HepG2 (cell line): ENCODE measurements around the gene PPFIA4.

Experiments
- CTCF ChIP-seq: sonication (generic); formaldehyde crosslinking; IDR thresholded peaks from 2 replicates; pipeline ENCODE4 v1.5.0; 2020; ENCODE audit warnings: mild to moderate bottlenecking, missing genetic modification reagents, moderate library complexity
- NR2C2 ChIP-seq: sonication (generic); formaldehyde crosslinking; IDR thresholded peaks from 2 replicates; pipeline ENCODE4 v1.4.0; 2020; ENCODE audit warnings: missing genetic modification reagents, mild to moderate bottlenecking, moderate library complexity, borderline replicate concordance
- SUZ12 ChIP-seq: fragments of 150-350 bp; IDR thresholded peaks from 2 replicates; pipeline ENCODE4 v1.6.1; 2014; ENCODE audit warnings: low read depth, low read length
- USF2 ChIP-seq, 2 experiments: sonication (generic) in 1 of 2; formaldehyde crosslinking in 1 of 2; IDR thresholded peaks; 2 replicates each; pipeline versions ENCODE4 v1.5.1 to v1.6.1; 2011 to 2020; ENCODE audit warnings: borderline replicate concordance in 1 of 2, low read depth in 1 of 2, low read length in 1 of 2, mild to moderate bottlenecking in 1 of 2, missing genetic modification reagents in 1 of 2, moderate library complexity in 1 of 2
- ZNF143 ChIP-seq: sonication (generic); formaldehyde crosslinking; IDR thresholded peaks from 2 replicates; pipeline ENCODE4 v1.4.0; 2020; ENCODE audit warnings: missing genetic modification reagents
- ZNF3 ChIP-seq: IDR thresholded peaks from 2 replicates; pipeline ENCODE4 v1.7.0; 2017; ENCODE audit warnings: inconsistent platforms

GRCh38 chr1:203035111-203036000 is 9.1 kb downstream of the PPFIA4 start:
- TF ChIP-seq SUZ12 (no peak), USF2 (IDR thresholded peaks at IDR 0.05; ENCODE audit: low read depth, low read length) (no peak), USF2 (CRISPR knock-in tag; IDR thresholded peaks at IDR 0.05; ENCODE audit: borderline replicate concordance) (no peak), NR2C2 (CRISPR knock-in tag) (no peak), ZNF143 (CRISPR knock-in tag) (no peak), CTCF (CRISPR knock-in tag) (no peak), ZNF3 (no peak)
